Right cardiac atrium (tissue), 5 donors: ENCODE data around the gene SRRM3. TPM values are rescaled to one million over a fixed set of nuclear protein-coding genes. Genes with fewer than 3 reads are reported as not detected.
"Not testable (repeated sequence)": the region's sequence is repeated elsewhere in the genome, so short reads cannot be mapped to it uniquely, and the experiment has no call there.

Experiments used
- ATAC-seq, 2 donors: fragments of 200-7000 bp; cut with Tn5 transposase; one replicate each; pipeline versions ENCODE4 v1.8.0 to v1.9.1; 2020; ENCODE audit warnings: moderate library complexity in 2 of 2, mild to moderate bottlenecking in 1 of 2
- DNase-seq, 3 donors: peaks; one replicate each; pipeline ENCODE4 v3.0.0-alpha.2; 2020
- H3K27ac ChIP-seq: one replicate; pipeline ENCODE4 v1.5.1; 2013; ENCODE audit warnings: mild to moderate bottlenecking, low read length, control low read depth, moderate library complexity
- H3K27me3 ChIP-seq: one replicate; pipeline ENCODE4 v1.6.1; 2013; ENCODE audit not compliant: control insufficient read depth, insufficient read depth
- H3K4me1 ChIP-seq: one replicate; pipeline ENCODE4 v1.6.1; 2013; ENCODE audit warnings: low read length; ENCODE audit not compliant: control insufficient read depth, insufficient read depth
- H3K4me3 ChIP-seq: one replicate; pipeline ENCODE4 v1.5.1; 2013; ENCODE audit warnings: low read length, control low read depth
- H3K9me3 ChIP-seq: one replicate; pipeline ENCODE4 v1.6.1; 2013; ENCODE audit warnings: low read length; ENCODE audit not compliant: control insufficient read depth
- WGBS: extraction: QIAGEN DNeasy Blood & Tissue Kit; methylation state at CpG from one replicate; pipeline ENCODE4 v1.1.7; 2013; 5-methylcytosine and 5-hydroxymethylcytosine counted together
- intact Hi-C, 4 donors: fragments of 100-400 bp; cut with DNase I; formaldehyde crosslinking; loops; one replicate each; pipeline versions ENCODE4 v1.11.0 to v1.14.0; 2022 to 2023
- polyA plus RNA-seq: library from polyadenylated mRNA; stranded (reverse); fragments of 200-250 nt; gene quantifications from one replicate; pipeline ENCODE4 v1.2.3, GENCODE V29; 2013
- total RNA-seq, 4 donors: library from RNA; stranded (reverse); fragmentation: NEBNext Ultra II Directional; extraction: Animal tissue kit (Norgen Biotek cat#: 25700); gene quantifications; one replicate each; pipeline ENCODE4 v1.2.1, GENCODE V29; 2021
- donor health status: healthy with polysubstance abuse.
- donor health status: DM: no; HTN: yes; CAD: no.
- donor health status: DM: no; HTN: no; CAD: no.
- donor health status: DM: no; HTN: yes; CAD: no; lungs with severe emphysema.
- donor health status: DM: yes; HTN: yes; CAD: no.

Gene SRRM3
- total and polyA plus RNA-seq, 5 donors, result 20.6 to 52.8 (median 25.0) TPM

GRCh38 chr7:76193466-76193865 is 8.2 kb upstream of the SRRM3 start:
- intact Hi-C loops, result no loop called here
- 69% methylated on average over 4 of the region's 4 CpGs for WGBS
- no peak overlapping the region for H3K27ac ChIP-seq

GRCh38 chr7:76193883-76194282 is 7.8 kb upstream of the SRRM3 start:
- ATAC-seq, result no peak
- intact Hi-C loops, result no loop called here

More at GRCh38 chr7:76193466-76193865, 8.2 kb upstream of the SRRM3 start:
- DNase-seq (no peak), ATAC-seq (no peak)
- no peaks in the 10 kb centered on the region for H3K27me3 ChIP-seq
- no peaks in the 10 kb centered on the region for H3K4me1 ChIP-seq
- no peaks in the 10 kb centered on the region for H3K9me3 ChIP-seq
- no peak overlapping the region for H3K4me3 ChIP-seq

GRCh38 chr7:76196786-76197185 is 4.9 kb upstream of the SRRM3 start:
- no peak for DNase-seq
- no peaks in the 10 kb centered on the region for H3K27me3 ChIP-seq
- H3K27ac ChIP-seq, result no peak overlapping the region
- intact Hi-C loops, result no loop called here
- no peak for ATAC-seq
- 87% methylated on average over 10 of the region's 10 CpGs for WGBS
- H3K9me3 ChIP-seq, result no peaks in the 10 kb centered on the region
- no peaks in the 10 kb centered on the region for H3K4me1 ChIP-seq
- H3K4me3 ChIP-seq, result no peak overlapping the region

More at GRCh38 chr7:76193883-76194282, 7.8 kb upstream of the SRRM3 start:
- WGBS, result 39% methylated on average over 5 of the region's 5 CpGs
- H3K27me3 ChIP-seq, result no peaks in the 10 kb centered on the region
- no peaks in the 10 kb centered on the region for H3K9me3 ChIP-seq
- no peak for DNase-seq
- H3K4me1 ChIP-seq, result no peaks in the 10 kb centered on the region
- no peak overlapping the region for H3K4me3 ChIP-seq
- no peak overlapping the region for H3K27ac ChIP-seq

GRCh38 chr7:76198202-76198601 is 3.5 kb upstream of the SRRM3 start:
- no peak overlapping the region for H3K4me3 ChIP-seq
- no peak overlapping the region for H3K27ac ChIP-seq
- H3K4me1 ChIP-seq, result no peaks in the 10 kb centered on the region
- ATAC-seq (no peak), DNase-seq (no peak)
- WGBS, result 30% methylated on average over 4 of the region's 4 CpGs
- intact Hi-C loops, result no loop called here
- H3K27me3 ChIP-seq, result no peaks in the 10 kb centered on the region
- no peaks in the 10 kb centered on the region for H3K9me3 ChIP-seq

GRCh38 chr7:76202666-76203030 is 952 bp downstream of the SRRM3 start:
- H3K27ac ChIP-seq, result no peak overlapping the region
- H3K27me3 ChIP-seq, result no peaks in the 10 kb centered on the region
- ATAC-seq (no peak), DNase-seq (no peak)
- intact Hi-C loops, result no loop called here
- H3K4me3 ChIP-seq, result no peak overlapping the region
- no peaks in the 10 kb centered on the region for H3K4me1 ChIP-seq
- no peaks in the 10 kb centered on the region for H3K9me3 ChIP-seq
- 37% methylated on average over 8 of the region's 8 CpGs for WGBS

GRCh38 chr7:76204147-76204546 is 2.5 kb downstream of the SRRM3 start:
- intact Hi-C loops, result no loop called here
- Histone ChIP-seq H3K4me3 (no peak overlapping the region), H3K27me3 (no peaks in the 10 kb centered on the region)

GRCh38 chr7:76206633-76207032 is 4.9 kb downstream of the SRRM3 start:
- no peaks in the 10 kb centered on the region for H3K27me3 ChIP-seq
- H3K9me3 ChIP-seq, result no peaks in the 10 kb centered on the region
- ATAC-seq (no peak), DNase-seq (peak in 1 of 3 donors; percentile 64)
- no peak overlapping the region for H3K27ac ChIP-seq
- H3K4me1 ChIP-seq, result no peaks in the 10 kb centered on the region
- 34% methylated on average over 12 of the region's 12 CpGs for WGBS
- intact Hi-C loops, result no loop called here
- H3K4me3 ChIP-seq, result no peak overlapping the region

More at GRCh38 chr7:76204147-76204546, 2.5 kb downstream of the SRRM3 start:
- no peak for DNase-seq
- H3K9me3 ChIP-seq, result no peaks in the 10 kb centered on the region
- WGBS, result 65% methylated on average over 2 of the region's 2 CpGs
- H3K27ac ChIP-seq, result no peak overlapping the region
- H3K4me1 ChIP-seq, result no peaks in the 10 kb centered on the region
- ATAC-seq, result no peak

- ATAC-seq (no peak), DNase-seq (no peak)
- Histone ChIP-seq H3K4me3 (no peak overlapping the region), H3K27me3 (no peaks in the 10 kb centered on the region), H3K4me1 (no peaks in the 10 kb centered on the region), H3K27ac (no peak overlapping the region), H3K9me3 (no peaks in the 10 kb centered on the region)
- intact Hi-C loops, result no loop called here
- WGBS, result 37% methylated on average over 1 of the region's 1 CpG
Observed at GRCh38 chr7:76209310-76209709, 7.6 kb downstream of the SRRM3 start.

- no peak overlapping the region for H3K27ac ChIP-seq
- H3K4me1 ChIP-seq, result no peaks in the 10 kb centered on the region
- H3K4me3 ChIP-seq, result no peak overlapping the region
- no peak for DNase-seq
- intact Hi-C loops, result no loop called here
- H3K9me3 ChIP-seq, result no peaks in the 10 kb centered on the region
- WGBS, result 68% methylated on average over 11 of the region's 11 CpGs
- no peak for ATAC-seq
- H3K27me3 ChIP-seq, result no peaks in the 10 kb centered on the region
Observed at GRCh38 chr7:76211216-76211615, 9.5 kb downstream of the SRRM3 start.

- intact Hi-C loops, result not testable (repeated sequence)
Observed at GRCh38 chr7:76215349-76215748, 13.7 kb downstream of the SRRM3 start.

GRCh38 chr7:76216381-76217082 is 14.8 kb downstream of the SRRM3 start:
- H3K4me3 ChIP-seq, result no peak overlapping the region
- no peak for ATAC-seq
- H3K27me3 ChIP-seq, result no peaks in the 10 kb centered on the region
- no peaks in the 10 kb centered on the region for H3K9me3 ChIP-seq
- no peak for DNase-seq
- no peaks in the 10 kb centered on the region for H3K4me1 ChIP-seq
- WGBS, result 31% methylated on average over 9 of the region's 9 CpGs
- intact Hi-C loops, result no loop called here
- no peak overlapping the region for H3K27ac ChIP-seq

More at GRCh38 chr7:76215349-76215748, 13.7 kb downstream of the SRRM3 start:
- not testable (repeated sequence) for H3K9me3 ChIP-seq, H3K4me1 ChIP-seq, H3K27me3 ChIP-seq, H3K27ac ChIP-seq, DNase-seq, ATAC-seq, H3K4me3 ChIP-seq
- 80% methylated on average over 4 of the region's 4 CpGs for WGBS
